Measurements from ENCODE around the gene RFC3.

Gene RFC3

GRCh38 chr13:33815011-33815550, 2.9 kb upstream of the RFC3 start:
- no peak for DNase-seq
- Histone ChIP-seq H3K36me3 (ENCODE audit: insufficient read depth, low read length) (no peaks in the 10 kb centered on the region), H3K27ac (ENCODE audit: low read length) (no peak overlapping the region), H3K27me3 (ENCODE audit: insufficient read depth, low read length, poor library complexity) (no peaks in the 10 kb centered on the region), H3K9me3 (ENCODE audit: insufficient read depth, low read length, severe bottlenecking) (no peaks in the 10 kb centered on the region), H2AFZ (ENCODE audit: low read depth, low read length) (no peak overlapping the region), H3K4me3 (ENCODE audit: low read depth in 1 of 2, low read length in 2 of 2) (no peak overlapping the region), H3K4me2 (ENCODE audit: insufficient read depth, low read length) (no peak overlapping the region), H3K79me2 (ENCODE audit: insufficient read depth, low read length) (peaks cover 21% of the 10 kb centered on the region), H3K9ac (ENCODE audit: low read depth, low read length) (no peak overlapping the region), H4K20me1 (ENCODE audit: insufficient read depth, low read length) (peaks cover 2% of the 10 kb centered on the region; the same call in 1 of the 2 replicates), H3K4me1 (ENCODE audit: insufficient read depth, low read length) (peaks cover 17% of the 10 kb centered on the region)
- no peak for ATAC-seq (ENCODE audit: insufficient read depth, low read depth)
- TF ChIP-seq EZH2 (IDR thresholded peaks at IDR 0.05; ENCODE audit: borderline replicate concordance, low read depth, low read length, severe bottlenecking): no peak
- TF ChIP-seq CTCF (IDR thresholded peaks at IDR 0.05; ENCODE audit: borderline replicate concordance, extremely low read depth, low read length, poor library complexity, severe bottlenecking): no peak

DNA sequence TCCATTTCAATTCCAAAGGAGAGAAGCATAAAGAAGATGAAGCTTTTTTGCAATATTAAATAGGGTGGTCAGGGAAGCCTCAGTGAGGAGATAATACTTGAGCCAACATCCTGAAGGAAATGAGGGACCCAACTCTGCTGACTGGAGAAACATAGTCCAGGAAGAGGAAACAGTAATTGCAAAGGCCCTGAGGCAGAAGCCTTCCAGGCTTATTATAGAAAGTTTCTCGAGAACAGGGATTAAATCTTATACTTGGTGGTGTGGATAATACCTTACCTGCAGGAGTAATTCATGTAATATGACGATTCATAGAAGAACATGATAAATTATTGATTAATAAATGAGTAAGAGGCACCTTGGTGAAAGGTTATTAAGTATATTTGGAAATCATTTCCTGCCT, 1.0 kb upstream of the RFC3 start:
- peaks cover 7% of the 10 kb centered on the region; the same call in 1 of the 2 replicates for H4K20me1 ChIP-seq (ENCODE audit: insufficient read depth, low read length)
- no peak overlapping the region for H3K4me3 ChIP-seq (ENCODE audit: low read depth in 1 of 2, low read length in 2 of 2)
- ATAC-seq (ENCODE audit: insufficient read depth, low read depth): no peak
- H3K79me2 ChIP-seq (ENCODE audit: insufficient read depth, low read length): peaks cover 38% of the 10 kb centered on the region
- H3K4me2 ChIP-seq (ENCODE audit: insufficient read depth, low read length): no peak overlapping the region
- peaks cover 14% of the 10 kb centered on the region for H3K36me3 ChIP-seq (ENCODE audit: insufficient read depth, low read length)
- H3K9ac ChIP-seq (ENCODE audit: low read depth, low read length): no peak overlapping the region
- no peak overlapping the region for H3K27ac ChIP-seq (ENCODE audit: low read length)
- H2AFZ ChIP-seq (ENCODE audit: low read depth, low read length): no peak overlapping the region; the same call in 1 of the 2 replicates
- H3K9me3 ChIP-seq (ENCODE audit: insufficient read depth, low read length, severe bottlenecking): no peaks in the 10 kb centered on the region
- no peaks in the 10 kb centered on the region for H3K27me3 ChIP-seq (ENCODE audit: insufficient read depth, low read length, poor library complexity)
- DNase-seq: no peak
- peaks cover 23% of the 10 kb centered on the region for H3K4me1 ChIP-seq (ENCODE audit: insufficient read depth, low read length)
- TF ChIP-seq EZH2 (IDR thresholded peaks at IDR 0.05; ENCODE audit: borderline replicate concordance, low read depth, low read length, severe bottlenecking) (no peak), CTCF (IDR thresholded peaks at IDR 0.05; ENCODE audit: borderline replicate concordance, extremely low read depth, low read length, poor library complexity, severe bottlenecking) (no peak)

DNA sequence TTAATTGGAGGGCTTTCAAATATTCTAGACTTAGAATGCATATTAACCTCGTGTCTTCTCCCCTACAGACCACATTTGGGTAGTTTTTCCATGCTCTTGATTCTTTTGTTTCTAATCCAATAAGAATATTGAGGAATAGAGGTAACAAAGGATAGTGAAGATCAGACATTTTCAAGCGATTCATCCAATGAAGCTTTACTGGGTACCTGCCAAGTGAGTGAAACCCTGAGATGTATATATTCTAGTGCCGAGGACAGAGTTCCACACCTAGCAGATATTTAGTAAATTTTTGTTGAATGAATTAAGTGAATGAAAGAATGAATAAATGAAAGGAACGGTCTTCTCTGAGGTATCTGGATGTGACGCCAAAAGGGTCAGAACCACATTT, 442 bp upstream of the RFC3 start:
- Histone ChIP-seq H3K27ac (ENCODE audit: low read length) (peak overlapping the region; percentile 78), H3K9me3 (ENCODE audit: insufficient read depth, low read length, severe bottlenecking) (no peaks in the 10 kb centered on the region), H3K4me2 (ENCODE audit: insufficient read depth, low read length) (peak overlapping the region; percentile 69), H3K4me1 (ENCODE audit: insufficient read depth, low read length) (peaks cover 23% of the 10 kb centered on the region), H3K79me2 (ENCODE audit: insufficient read depth, low read length) (peaks cover 44% of the 10 kb centered on the region), H3K9ac (ENCODE audit: low read depth, low read length) (peak overlapping the region; percentile 67), H2AFZ (ENCODE audit: low read depth, low read length) (peak overlapping the region; percentile 86), H3K36me3 (ENCODE audit: insufficient read depth, low read length) (peaks cover 14% of the 10 kb centered on the region), H4K20me1 (ENCODE audit: insufficient read depth, low read length) (peaks cover 7% of the 10 kb centered on the region; the same call in 1 of the 2 replicates), H3K4me3 (ENCODE audit: low read depth in 1 of 2, low read length in 2 of 2) (peak overlapping the region; percentile 72 to 92; a peak in 3 of 4 replicates), H3K27me3 (ENCODE audit: insufficient read depth, low read length, poor library complexity) (no peaks in the 10 kb centered on the region)
- ATAC-seq (ENCODE audit: insufficient read depth, low read depth) (peak; percentile 7; the same call in 1 of the 3 replicates), DNase-seq (no peak)
- TF ChIP-seq CTCF (IDR thresholded peaks at IDR 0.05; ENCODE audit: borderline replicate concordance, extremely low read depth, low read length, poor library complexity, severe bottlenecking): no peak
- TF ChIP-seq EZH2 (IDR thresholded peaks at IDR 0.05; ENCODE audit: borderline replicate concordance, low read depth, low read length, severe bottlenecking): no peak
